ENCODE measurements around the gene TTC16. TPM values are rescaled to one million over a fixed set of nuclear protein-coding genes. Genes with fewer than 3 reads are reported as not detected.

TTC16 gene
- total RNA-seq, 4 donors from 2014 or later, result not detected

DNA sequence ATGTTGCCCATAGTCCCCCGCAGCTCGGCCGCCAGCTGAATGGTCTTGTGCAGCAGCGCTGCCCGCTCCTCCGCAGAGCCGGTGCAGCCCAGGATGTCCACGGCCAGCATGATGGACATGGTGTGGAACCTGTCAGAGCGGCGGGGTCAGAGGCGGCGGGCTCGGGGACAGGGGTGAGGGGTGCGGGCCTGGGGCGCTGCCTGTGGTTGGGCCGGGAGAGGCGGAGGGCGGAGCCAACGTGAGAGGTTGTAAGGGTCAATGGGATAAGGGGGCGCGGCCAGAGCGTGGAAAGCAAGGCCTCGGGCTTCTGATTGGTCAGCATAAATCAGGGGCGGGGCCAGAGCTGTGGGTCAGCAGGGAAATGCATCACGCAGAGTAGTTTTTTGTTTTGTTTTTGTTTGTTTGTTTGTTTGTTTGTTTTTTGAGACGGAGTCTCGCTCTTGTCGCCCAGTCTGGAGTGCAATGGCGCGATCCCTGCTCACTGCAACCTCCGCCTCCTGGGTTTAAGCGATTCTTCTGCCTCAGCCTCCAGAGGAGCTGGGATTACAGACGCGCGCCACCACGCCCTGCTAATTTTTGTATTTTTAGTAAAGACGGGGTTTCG lies 26.1 kb downstream of the TTC16 start:
- TF ChIP-seq POLR2A (IDR thresholded peaks at IDR 0.05) (no peak), POLR2AphosphoS5 (IDR thresholded peaks at IDR 0.05) (no peak), EP300 (IDR thresholded peaks at IDR 0.05) (no peak)
- TF ChIP-seq, protein P1, sequence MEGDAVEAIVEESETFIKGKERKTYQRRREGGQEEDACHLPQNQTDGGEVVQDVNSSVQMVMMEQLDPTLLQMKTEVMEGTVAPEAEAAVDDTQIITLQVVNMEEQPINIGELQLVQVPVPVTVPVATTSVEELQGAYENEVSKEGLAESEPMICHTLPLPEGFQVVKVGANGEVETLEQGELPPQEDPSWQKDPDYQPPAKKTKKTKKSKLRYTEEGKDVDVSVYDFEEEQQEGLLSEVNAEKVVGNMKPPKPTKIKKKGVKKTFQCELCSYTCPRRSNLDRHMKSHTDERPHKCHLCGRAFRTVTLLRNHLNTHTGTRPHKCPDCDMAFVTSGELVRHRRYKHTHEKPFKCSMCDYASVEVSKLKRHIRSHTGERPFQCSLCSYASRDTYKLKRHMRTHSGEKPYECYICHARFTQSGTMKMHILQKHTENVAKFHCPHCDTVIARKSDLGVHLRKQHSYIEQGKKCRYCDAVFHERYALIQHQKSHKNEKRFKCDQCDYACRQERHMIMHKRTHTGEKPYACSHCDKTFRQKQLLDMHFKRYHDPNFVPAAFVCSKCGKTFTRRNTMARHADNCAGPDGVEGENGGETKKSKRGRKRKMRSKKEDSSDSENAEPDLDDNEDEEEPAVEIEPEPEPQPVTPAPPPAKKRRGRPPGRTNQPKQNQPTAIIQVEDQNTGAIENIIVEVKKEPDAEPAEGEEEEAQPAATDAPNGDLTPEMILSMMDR (IDR thresholded peaks at IDR 0.05), result no peak
- no peaks in the 10 kb centered on the region for H3K9me3 ChIP-seq
- H3K36me3 ChIP-seq, result peaks cover 0 to 37% of the 10 kb centered on the region in 2 donors
- H3K4me1 ChIP-seq, result peaks cover 0 to 25% (median 7%) of the 10 kb centered on the region in 3 donors
- peak; percentile 27 for ATAC-seq
- H3K27me3 ChIP-seq, result peaks cover 61% of the 10 kb centered on the region
- H3K4me3 ChIP-seq, result peak overlapping the region in 1 of 2 donors; percentile 36
- H3K27ac ChIP-seq, result peak overlapping the region in 3 of 4 donors; percentile 45 to 72 (median 50)
- WGBS, 2 donors (ENCODE audit: low coverage in 1 of 2), result 17 to 24% methylated on average over 21 to 22 of the region's 38 CpGs

GRCh38 chr9:127742435-127743088 lies 26.7 kb downstream of the TTC16 start:
- peaks cover 65% of the 10 kb centered on the region for H3K27me3 ChIP-seq
- peak overlapping the region in 1 of 2 donors; percentile 36 for H3K4me3 ChIP-seq
- H3K36me3 ChIP-seq, result peaks cover 0 to 42% of the 10 kb centered on the region in 2 donors
- WGBS, 2 donors (ENCODE audit: low coverage in 1 of 2), result 21% methylated on average over 14 of the region's 33 CpGs; no CpG with 5 or more reads in 1 of the 2 donors
- no peaks in the 10 kb centered on the region for H3K9me3 ChIP-seq
- H3K27ac ChIP-seq, result peak overlapping the region in 3 of 4 donors; percentile 45 to 72 (median 50)
- peaks cover 0 to 25% (median 7%) of the 10 kb centered on the region in 3 donors for H3K4me1 ChIP-seq
- TF ChIP-seq, protein P1 (IDR thresholded peaks at IDR 0.05), result no peak
- TF ChIP-seq POLR2AphosphoS5 (IDR thresholded peaks at IDR 0.05) (no peak), EP300 (IDR thresholded peaks at IDR 0.05) (no peak), POLR2A (IDR thresholded peaks at IDR 0.05) (no peak)
- peak; percentile 59 for ATAC-seq

- 86% methylated on average over 4 of the region's 19 CpGs; no CpG with 5 or more reads in 1 of the 2 donors for WGBS, 2 donors (ENCODE audit: low coverage in 1 of 2)
- peaks cover 0 to 25% (median 7%) of the 10 kb centered on the region in 3 donors for H3K4me1 ChIP-seq
- no peak overlapping the region for H3K4me3 ChIP-seq
- no peaks in the 10 kb centered on the region for H3K9me3 ChIP-seq
- peaks cover 0 to 56% of the 10 kb centered on the region in 2 donors for H3K36me3 ChIP-seq
- no peak for TF ChIP-seq POLR2A (IDR thresholded peaks at IDR 0.05)
- no peak overlapping the region for H3K27ac ChIP-seq
- ATAC-seq, result no peak
- H3K27me3 ChIP-seq, result peaks cover 69% of the 10 kb centered on the region
Measured at GRCh38 chr9:127744398-127745110, 28.7 kb downstream of the TTC16 start.

DNA sequence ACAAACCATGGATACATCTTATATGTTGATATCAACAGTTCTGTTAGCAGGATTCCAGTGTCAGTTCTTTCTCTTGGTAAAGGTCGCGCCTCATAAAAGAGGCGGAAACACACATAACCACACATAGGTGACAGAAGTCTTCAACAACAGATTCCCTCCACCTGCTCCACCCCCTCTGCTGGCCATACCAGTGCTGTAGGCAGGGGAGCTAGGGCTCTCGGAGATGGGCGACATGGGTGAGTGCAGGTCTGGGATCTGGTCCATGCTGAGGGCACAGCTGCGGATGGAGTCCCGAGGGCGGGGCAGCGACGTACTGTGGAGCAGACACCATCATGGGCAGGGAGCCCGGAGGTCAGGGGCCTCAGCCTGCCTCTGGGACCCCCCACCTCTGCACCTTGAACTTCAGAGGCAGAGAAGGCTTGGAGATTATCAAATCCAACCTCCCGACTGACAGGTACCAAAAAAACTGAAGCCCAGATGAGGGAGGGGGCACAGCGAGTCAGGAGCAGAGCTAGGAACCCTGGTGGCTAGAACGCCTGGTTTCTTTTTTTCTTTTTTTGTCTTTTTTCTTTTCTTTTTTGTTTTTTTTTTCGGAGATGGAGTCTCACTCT lies 31.2 kb downstream of the TTC16 start:
- TF ChIP-seq POLR2A (IDR thresholded peaks at IDR 0.05), result no peak
- TF ChIP-seq EP300 (IDR thresholded peaks at IDR 0.05), result no peak
- no peak for TF ChIP-seq POLR2AphosphoS5 (IDR thresholded peaks at IDR 0.05)
- TF ChIP-seq, protein P1 (IDR thresholded peaks at IDR 0.05), result no peak
- WGBS, 2 donors (ENCODE audit: low coverage in 1 of 2), result 69 to 74% methylated on average over 6 to 11 of the region's 15 CpGs

More for the DNA sequence above, 31.2 kb downstream of the TTC16 start:
- Histone ChIP-seq H3K27me3 (peaks cover 67% of the 10 kb centered on the region), H3K36me3 (peaks cover 0 to 59% of the 10 kb centered on the region in 2 donors), H3K4me3 (no peak overlapping the region), H3K9me3 (no peaks in the 10 kb centered on the region), H3K4me1 (peaks cover 0 to 10% (median 3%) of the 10 kb centered on the region in 3 donors), H3K27ac (no peak overlapping the region)
- ATAC-seq, result no peak

Measured in gastroesophageal sphincter (tissue), 4 donors.